ENCODE results near the gene EYA2.

EYA2 gene

GRCh38 chr20:47124181-47124717 lies 229.6 kb downstream of the EYA2 start:
- no peak for TF ChIP-seq CTCF (conservative IDR thresholded peaks at IDR 0.05; ENCODE audit: low read depth, low read length)
- H3K4me3 ChIP-seq (ENCODE audit: low read length) = no peak overlapping the region
- DNase-seq (ENCODE audit: low read depth) = no peak

- DNase-seq (ENCODE audit: low read depth) = peak; percentile 97
- H3K4me3 ChIP-seq (ENCODE audit: low read length) = no peak overlapping the region
- no peak for TF ChIP-seq CTCF (conservative IDR thresholded peaks at IDR 0.05; ENCODE audit: low read depth, low read length)
These were observed 230.8 kb downstream of the EYA2 start for GRCh38 chr20:47125508-47125757.

DNA sequence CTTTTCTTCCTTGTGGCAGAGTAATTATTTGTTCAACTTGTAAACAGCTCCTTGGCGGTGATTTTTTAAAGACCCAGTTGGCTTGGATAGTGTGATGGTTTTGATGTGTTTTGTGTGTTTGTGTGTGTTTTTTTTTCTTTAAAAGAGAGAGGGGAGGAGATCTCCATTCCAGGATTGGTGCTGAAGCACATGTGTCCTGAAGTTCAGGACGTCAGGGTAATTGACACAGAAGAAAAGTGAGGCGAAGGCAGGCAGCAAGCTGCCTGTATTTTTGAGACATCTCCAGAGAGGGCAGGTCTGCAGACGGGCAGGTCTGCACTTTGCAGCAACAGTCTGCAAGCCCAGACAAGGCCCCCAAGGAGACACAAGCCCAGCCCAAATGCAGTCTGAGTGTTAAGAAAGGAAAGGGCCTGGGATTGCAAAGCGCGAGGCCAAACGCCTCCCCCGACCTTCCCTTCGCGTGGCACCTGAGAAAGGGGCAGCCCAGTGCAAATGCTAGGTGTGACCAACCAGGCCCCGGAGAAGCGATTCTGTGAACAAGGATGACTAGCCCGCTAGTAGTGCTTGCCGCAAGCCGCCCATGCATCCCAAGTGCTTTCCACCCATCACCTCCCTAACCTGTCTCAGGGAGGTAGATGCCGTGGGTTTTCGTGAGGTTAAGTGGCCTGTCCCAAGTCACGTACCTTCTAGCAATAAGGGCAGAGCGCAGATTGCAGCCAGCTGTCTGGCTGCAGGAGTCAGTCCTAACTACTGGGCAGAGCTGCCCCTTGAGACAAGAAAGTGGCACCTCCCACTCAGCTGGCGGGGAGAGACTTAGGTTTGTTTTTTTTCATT lies 231.3 kb downstream of the EYA2 start:
- no peak for DNase-seq (ENCODE audit: low read depth)
- H3K4me3 ChIP-seq (ENCODE audit: low read length) = peak overlapping the region; percentile 5
- no peak for TF ChIP-seq CTCF (conservative IDR thresholded peaks at IDR 0.05; ENCODE audit: low read depth, low read length)

DNA sequence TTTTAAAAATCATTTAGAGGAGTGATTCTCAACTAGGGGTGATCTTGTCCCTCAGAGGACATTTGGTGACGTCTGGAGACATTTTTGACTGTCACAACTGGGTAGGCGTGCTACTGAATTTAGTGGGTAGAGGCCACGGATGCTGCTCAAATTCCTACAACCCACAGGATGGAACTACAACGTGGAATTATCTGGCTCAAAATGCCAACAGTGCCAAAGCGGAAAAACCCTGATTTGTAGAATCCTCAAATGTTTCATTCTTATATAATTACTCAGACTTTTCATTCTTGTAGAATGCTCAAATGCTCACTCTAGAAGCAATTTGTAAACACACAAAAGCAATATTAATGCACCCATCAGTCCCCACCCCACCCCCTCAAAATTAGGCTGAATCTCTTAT lies 232.1 kb downstream of the EYA2 start:
- no peak for DNase-seq (ENCODE audit: low read depth)
- H3K4me3 ChIP-seq (ENCODE audit: low read length) = no peak overlapping the region
- no peak for TF ChIP-seq CTCF (conservative IDR thresholded peaks at IDR 0.05; ENCODE audit: low read depth, low read length)

DNA sequence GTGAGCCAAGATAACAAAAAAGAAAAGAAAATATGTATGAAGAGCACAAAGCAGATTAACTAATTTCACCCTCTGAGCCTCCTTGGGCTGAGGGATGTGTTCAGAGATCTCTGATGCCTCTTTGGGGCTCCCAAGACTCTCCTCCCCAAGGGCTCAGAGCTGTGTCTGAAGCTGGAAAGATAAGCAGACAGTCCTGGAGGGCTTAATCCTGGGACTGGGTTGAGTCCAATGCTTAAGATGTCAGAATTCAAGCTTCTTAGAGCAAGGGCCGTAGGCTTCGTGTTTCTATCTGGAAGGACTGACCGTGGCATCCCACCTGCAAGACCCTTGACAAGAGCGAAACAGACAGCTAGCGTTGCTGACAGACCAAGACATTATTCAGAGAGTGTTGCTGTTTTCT lies 232.9 kb downstream of the EYA2 start:
- TF ChIP-seq CTCF (conservative IDR thresholded peaks at IDR 0.05; ENCODE audit: low read depth, low read length) = no peak
- no peak overlapping the region for H3K4me3 ChIP-seq (ENCODE audit: low read length)

DNA sequence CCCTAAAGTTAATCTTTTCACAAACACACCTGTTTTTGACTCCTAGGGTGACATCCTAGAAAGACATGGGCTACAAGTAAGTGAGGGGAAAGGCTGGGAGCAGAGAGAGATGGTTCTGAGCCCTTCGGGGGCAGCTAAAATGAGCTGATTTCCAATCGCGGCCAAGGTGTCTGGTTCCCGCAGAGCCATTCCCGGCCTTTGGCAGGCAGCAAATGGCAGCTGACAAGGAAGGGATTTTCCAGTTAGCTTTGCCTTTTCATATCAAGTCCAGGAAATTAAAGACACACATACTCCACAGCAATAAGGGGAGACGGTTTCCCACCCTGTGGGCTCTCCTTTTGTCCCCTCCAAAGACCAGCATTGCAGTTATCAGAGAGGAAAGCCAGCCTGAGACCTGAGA lies 233.4 kb downstream of the EYA2 start:
- no peak overlapping the region for H3K4me3 ChIP-seq (ENCODE audit: low read length)
- no peak for TF ChIP-seq CTCF (conservative IDR thresholded peaks at IDR 0.05; ENCODE audit: low read depth, low read length)
- DNase-seq (ENCODE audit: low read depth) = no peak

More for the DNA sequence above, 232.9 kb downstream of the EYA2 start:
- DNase-seq (ENCODE audit: low read depth) = no peak

- no peak for DNase-seq (ENCODE audit: low read depth)
These were observed 234.7 kb downstream of the EYA2 start for GRCh38 chr20:47129306-47129705.

More at GRCh38 chr20:47129306-47129705, 234.7 kb downstream of the EYA2 start:
- H3K4me3 ChIP-seq (ENCODE audit: low read length) = no peak overlapping the region
- TF ChIP-seq CTCF (conservative IDR thresholded peaks at IDR 0.05; ENCODE audit: low read depth, low read length) = no peak
